Osteoblast (primary cell): ENCODE measurements around the gene MPPED2. TPM values are rescaled to one million over a fixed set of nuclear protein-coding genes. Genes with fewer than 3 reads are reported as not detected.

Experiments
- DNase-seq: peaks from one replicate; pipeline ENCODE4 v3.0.0; 2011; ENCODE audit warnings: low spot score, mixed read lengths; ENCODE audit not compliant: insufficient read length; ENCODE audit errors: missing footprints
- H2AFZ ChIP-seq: 2 replicates; pipeline ENCODE4 v1.6.0; 2011; ENCODE audit warnings: mild to moderate bottlenecking, low read length
- H3K27ac ChIP-seq: 2 replicates; pipeline ENCODE4 v1.5.1; 2011; ENCODE audit warnings: mild to moderate bottlenecking, low read depth, low read length, moderate library complexity
- H3K27me3 ChIP-seq: 2 replicates; pipeline ENCODE4 v1.6.0; 2012; ENCODE audit warnings: mild to moderate bottlenecking, control low read depth, inconsistent platforms, low read length, moderate library complexity; ENCODE audit not compliant: insufficient read depth
- H3K36me3 ChIP-seq: 2 replicates; pipeline ENCODE4 v1.5.1; 2011; ENCODE audit warnings: mild to moderate bottlenecking, low read length, control low read depth, moderate library complexity; ENCODE audit not compliant: insufficient read depth
- H3K4me1 ChIP-seq: 2 replicates; pipeline ENCODE4 v1.5.1; 2011; ENCODE audit warnings: mild to moderate bottlenecking, low read length, control low read depth, moderate library complexity; ENCODE audit not compliant: insufficient read depth
- H3K4me2 ChIP-seq: 2 replicates; pipeline ENCODE4 v1.6.0; 2011; ENCODE audit warnings: mild to moderate bottlenecking, low read length; ENCODE audit not compliant: insufficient read depth
- H3K4me3 ChIP-seq: fragments of 200-600 bp; sonication (generic); 3 replicates; pipeline ENCODE4 v1.5.1; 2012; ENCODE audit warnings: mild to moderate bottlenecking, low read length, inconsistent platforms; ENCODE audit not compliant: insufficient read depth
- H3K79me2 ChIP-seq: 2 replicates; pipeline ENCODE4 v1.6.0; 2012; ENCODE audit warnings: mild to moderate bottlenecking, low read length, control low read depth, inconsistent platforms; ENCODE audit not compliant: insufficient read depth
- H3K9me3 ChIP-seq: 2 replicates; pipeline ENCODE4 v1.5.1; 2011; ENCODE audit warnings: low read depth, low read length, control low read depth
- H4K20me1 ChIP-seq: 2 replicates; pipeline ENCODE4 v1.6.0; 2012; ENCODE audit warnings: mild to moderate bottlenecking, low read length, control low read depth; ENCODE audit not compliant: insufficient read depth
- CTCF ChIP-seq: IDR thresholded peaks from 2 replicates; pipeline ENCODE4 v1.5.1; 2011; ENCODE audit warnings: mild to moderate bottlenecking, low read depth, low read length, moderate library complexity; ENCODE audit errors: extremely low read depth
- total RNA-seq: library from RNA; depleted of rRNA; stranded (reverse); fragments of >200 nt; gene quantifications from 2 replicates; pipeline ENCODE4 v1.2.3, GENCODE V29; 2012

MPPED2 gene
- total RNA-seq, 1 donor = 2.2 TPM

DNA sequence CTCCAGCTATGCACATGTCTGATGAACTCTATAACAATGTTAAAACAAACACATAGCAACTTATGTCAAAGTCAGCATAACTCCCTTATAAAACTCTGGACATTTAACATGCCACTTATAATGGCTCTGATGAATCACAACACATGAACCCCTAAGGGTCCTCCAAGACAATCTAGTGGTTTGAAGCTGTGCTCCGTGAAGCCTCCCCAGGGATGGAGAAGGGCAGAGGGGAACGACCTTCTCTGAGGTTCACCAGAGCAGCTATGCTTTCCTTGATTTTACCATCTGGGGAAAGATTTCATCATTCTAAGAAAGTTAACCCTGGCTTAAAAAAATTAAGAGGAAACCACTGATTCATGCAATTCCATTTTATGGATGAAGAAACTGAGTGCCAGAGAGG lies 84.4 kb downstream of the MPPED2 start:
- Histone ChIP-seq H3K27me3 (no peaks in the 10 kb centered on the region), H3K4me2 (no peak overlapping the region), H3K4me3 (no peak overlapping the region), H3K79me2 (no peaks in the 10 kb centered on the region), H3K4me1 (no peaks in the 10 kb centered on the region), H2AFZ (no peak overlapping the region), H3K27ac (no peak overlapping the region), H3K36me3 (no peaks in the 10 kb centered on the region), H4K20me1 (no peaks in the 10 kb centered on the region), H3K9me3 (no peaks in the 10 kb centered on the region)
- no peak for DNase-seq
- TF ChIP-seq CTCF = no peak

- no peaks in the 10 kb centered on the region for H3K9me3 ChIP-seq
- no peak overlapping the region for H3K4me2 ChIP-seq
- H3K27me3 ChIP-seq = no peaks in the 10 kb centered on the region
- no peak overlapping the region for H3K27ac ChIP-seq
- DNase-seq = no peak
- no peaks in the 10 kb centered on the region for H3K4me1 ChIP-seq
- no peaks in the 10 kb centered on the region for H3K79me2 ChIP-seq
- H4K20me1 ChIP-seq = no peaks in the 10 kb centered on the region
- no peak overlapping the region for H2AFZ ChIP-seq
- no peak for TF ChIP-seq CTCF
- no peaks in the 10 kb centered on the region for H3K36me3 ChIP-seq
- H3K4me3 ChIP-seq = no peak overlapping the region
These were observed 86.2 kb downstream of the MPPED2 start for GRCh38 chr11:30499940-30500339.

- no peak overlapping the region for H3K4me2 ChIP-seq
- no peak for TF ChIP-seq CTCF
- H3K4me1 ChIP-seq = no peaks in the 10 kb centered on the region
- no peak for DNase-seq
- no peaks in the 10 kb centered on the region for H3K9me3 ChIP-seq
- H3K27ac ChIP-seq = no peak overlapping the region
- H3K27me3 ChIP-seq = no peaks in the 10 kb centered on the region
- H4K20me1 ChIP-seq = no peaks in the 10 kb centered on the region
- no peaks in the 10 kb centered on the region for H3K36me3 ChIP-seq
- no peak overlapping the region for H3K4me3 ChIP-seq
- H3K79me2 ChIP-seq = no peaks in the 10 kb centered on the region
- H2AFZ ChIP-seq = no peak overlapping the region
These were observed 88.6 kb downstream of the MPPED2 start for GRCh38 chr11:30497600-30497999.

GRCh38 chr11:30496935-30497334 lies 89.2 kb downstream of the MPPED2 start:
- Histone ChIP-seq H3K27ac (no peak overlapping the region), H3K36me3 (no peaks in the 10 kb centered on the region), H3K4me2 (no peak overlapping the region), H3K4me1 (no peaks in the 10 kb centered on the region), H3K4me3 (no peak overlapping the region), H3K79me2 (no peaks in the 10 kb centered on the region), H3K9me3 (no peaks in the 10 kb centered on the region), H3K27me3 (no peaks in the 10 kb centered on the region), H2AFZ (no peak overlapping the region), H4K20me1 (no peaks in the 10 kb centered on the region)
- no peak for TF ChIP-seq CTCF
- DNase-seq = peak; percentile 11
